HUES64 (cell line): ENCODE results near the gene FIGN. TPM values are rescaled to one million over a fixed set of nuclear protein-coding genes. Genes with fewer than 3 reads are reported as not detected.

Experiments
- H3K27ac ChIP-seq: 2 replicates; pipeline ENCODE4 v1.7.0; 2013; ENCODE audit warnings: low read depth, low read length, inconsistent platforms
- H3K27me3 ChIP-seq: 2 replicates; pipeline ENCODE4 v1.6.1; 2013; ENCODE audit warnings: mild to moderate bottlenecking, low read length; ENCODE audit not compliant: insufficient read depth
- H3K36me3 ChIP-seq: 2 replicates; pipeline ENCODE4 v1.6.1; 2013; ENCODE audit warnings: mild to moderate bottlenecking, low read length; ENCODE audit not compliant: insufficient read depth
- H3K4me1 ChIP-seq: 2 replicates; pipeline ENCODE4 v1.6.1; 2013; ENCODE audit warnings: mild to moderate bottlenecking, low read length, moderate library complexity; ENCODE audit not compliant: insufficient read depth
- H3K4me3 ChIP-seq: 2 replicates; pipeline ENCODE4 v1.5.1; 2013; ENCODE audit warnings: mild to moderate bottlenecking, low read length, moderate library complexity
- H3K9ac ChIP-seq: 2 replicates; pipeline ENCODE4 v1.6.1; 2013; ENCODE audit warnings: mild to moderate bottlenecking, low read depth, low read length
- H3K9me3 ChIP-seq: 2 replicates; pipeline ENCODE4 v1.6.1; 2013; ENCODE audit warnings: low read depth, low read length; ENCODE audit not compliant: insufficient read depth
- WGBS: fragments of 150-250, 120-280 bp; methylation state at CpG from one replicate; pipeline ENCODE4 v1.1.7; 2013; ENCODE audit warnings: missing lambda C conversion rate; 5-methylcytosine and 5-hydroxymethylcytosine counted together
- polyA plus RNA-seq, 2 experiments: library from polyadenylated mRNA; stranded (reverse); fragments of 50-300 nt; gene quantifications; one replicate each; pipeline ENCODE4 v1.2.3, GENCODE V29; 2013

FIGN gene, protein sequence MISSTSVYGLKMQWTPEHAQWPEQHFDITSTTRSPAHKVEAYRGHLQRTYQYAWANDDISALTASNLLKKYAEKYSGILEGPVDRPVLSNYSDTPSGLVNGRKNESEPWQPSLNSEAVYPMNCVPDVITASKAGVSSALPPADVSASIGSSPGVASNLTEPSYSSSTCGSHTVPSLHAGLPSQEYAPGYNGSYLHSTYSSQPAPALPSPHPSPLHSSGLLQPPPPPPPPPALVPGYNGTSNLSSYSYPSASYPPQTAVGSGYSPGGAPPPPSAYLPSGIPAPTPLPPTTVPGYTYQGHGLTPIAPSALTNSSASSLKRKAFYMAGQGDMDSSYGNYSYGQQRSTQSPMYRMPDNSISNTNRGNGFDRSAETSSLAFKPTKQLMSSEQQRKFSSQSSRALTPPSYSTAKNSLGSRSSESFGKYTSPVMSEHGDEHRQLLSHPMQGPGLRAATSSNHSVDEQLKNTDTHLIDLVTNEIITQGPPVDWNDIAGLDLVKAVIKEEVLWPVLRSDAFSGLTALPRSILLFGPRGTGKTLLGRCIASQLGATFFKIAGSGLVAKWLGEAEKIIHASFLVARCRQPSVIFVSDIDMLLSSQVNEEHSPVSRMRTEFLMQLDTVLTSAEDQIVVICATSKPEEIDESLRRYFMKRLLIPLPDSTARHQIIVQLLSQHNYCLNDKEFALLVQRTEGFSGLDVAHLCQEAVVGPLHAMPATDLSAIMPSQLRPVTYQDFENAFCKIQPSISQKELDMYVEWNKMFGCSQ
- polyA plus RNA-seq (2013, experiment 1 of 2), result 10.1 TPM
- polyA plus RNA-seq (2013, experiment 2 of 2), result 10.8 TPM

DNA sequence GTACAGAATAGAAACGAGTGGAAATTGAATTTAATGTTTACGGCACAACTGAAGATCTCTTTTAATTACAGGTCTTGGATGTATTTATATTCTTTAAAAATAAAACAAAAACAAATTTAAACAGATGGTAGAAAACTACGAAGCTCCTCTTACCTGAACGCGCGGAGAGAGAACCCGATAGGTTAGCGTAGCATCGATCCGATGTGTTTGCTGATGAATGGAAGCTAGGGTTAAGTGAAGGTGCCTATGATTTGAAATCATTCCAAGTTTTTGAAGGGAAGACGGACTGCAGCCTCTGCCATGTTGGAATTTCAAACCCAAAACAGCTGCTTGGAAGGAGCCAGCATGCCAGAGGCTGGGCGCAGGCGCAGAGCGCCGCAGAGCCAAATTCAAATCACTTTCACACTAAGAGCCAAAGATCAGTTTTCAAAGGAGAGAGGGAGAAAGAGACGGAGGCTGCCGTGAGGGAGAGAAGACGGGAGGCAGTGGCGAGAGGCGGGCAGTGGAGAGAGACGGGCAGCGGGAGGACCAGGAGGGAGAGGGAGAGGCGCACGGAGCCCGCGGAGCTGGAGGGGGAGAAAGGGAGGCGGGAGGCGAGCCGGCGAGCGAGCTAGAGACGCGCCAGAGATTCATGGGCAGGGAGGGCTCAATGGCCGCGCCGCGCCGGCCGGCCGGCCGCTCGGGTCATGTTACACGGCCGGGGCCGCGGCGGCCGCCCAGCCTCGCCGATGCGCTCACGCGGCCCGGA lies at the start of gene FIGN:
FIGN (minus strand) TSS at position 324 of the 748 bp plus-strand sequence. CDS start 1,081 bp downstream, outside the sequence.
- Histone ChIP-seq H3K9ac (peak within 1 kb of the TSS; percentile 98), H3K27ac (peak within 1 kb of the TSS; percentile 97), H3K4me3 (peak within 1 kb of the TSS; percentile 92), H3K4me1 (peaks cover 45% of the 10 kb centered on the region), H3K27me3 (no peaks in the 10 kb centered on the region), H3K9me3 (no peaks in the 10 kb centered on the region), H3K36me3 (no peaks in the 10 kb centered on the region)
- under 1% methylated on average over 49 of the region's 54 CpGs for WGBS

DNA sequence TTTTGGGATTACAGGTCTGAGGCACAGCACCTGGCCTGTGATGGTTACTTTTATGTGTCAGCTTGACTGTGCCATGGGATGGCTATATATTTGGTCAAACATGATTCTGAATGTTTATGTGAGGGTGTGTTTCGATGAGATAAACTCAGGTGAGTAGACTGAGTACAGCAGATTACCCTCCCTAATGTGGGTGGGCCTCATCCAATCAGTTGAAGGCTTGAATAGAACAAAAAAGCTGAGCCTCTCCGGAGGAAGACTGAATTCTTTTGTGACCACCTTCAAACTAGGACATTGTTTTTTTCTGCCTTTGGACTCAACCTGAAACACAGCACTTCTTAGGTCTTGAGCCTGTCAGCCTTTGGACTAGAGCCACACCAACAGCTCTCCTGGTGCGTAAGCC lies 49.4 kb upstream of the FIGN start:
- Histone ChIP-seq H3K4me1 (no peaks in the 10 kb centered on the region), H3K9ac (no peak overlapping the region), H3K27ac (no peak overlapping the region), H3K9me3 (no peaks in the 10 kb centered on the region), H3K4me3 (no peak overlapping the region), H3K27me3 (no peaks in the 10 kb centered on the region), H3K36me3 (no peaks in the 10 kb centered on the region)
- 94% methylated on average over 3 of the region's 3 CpGs for WGBS

DNA sequence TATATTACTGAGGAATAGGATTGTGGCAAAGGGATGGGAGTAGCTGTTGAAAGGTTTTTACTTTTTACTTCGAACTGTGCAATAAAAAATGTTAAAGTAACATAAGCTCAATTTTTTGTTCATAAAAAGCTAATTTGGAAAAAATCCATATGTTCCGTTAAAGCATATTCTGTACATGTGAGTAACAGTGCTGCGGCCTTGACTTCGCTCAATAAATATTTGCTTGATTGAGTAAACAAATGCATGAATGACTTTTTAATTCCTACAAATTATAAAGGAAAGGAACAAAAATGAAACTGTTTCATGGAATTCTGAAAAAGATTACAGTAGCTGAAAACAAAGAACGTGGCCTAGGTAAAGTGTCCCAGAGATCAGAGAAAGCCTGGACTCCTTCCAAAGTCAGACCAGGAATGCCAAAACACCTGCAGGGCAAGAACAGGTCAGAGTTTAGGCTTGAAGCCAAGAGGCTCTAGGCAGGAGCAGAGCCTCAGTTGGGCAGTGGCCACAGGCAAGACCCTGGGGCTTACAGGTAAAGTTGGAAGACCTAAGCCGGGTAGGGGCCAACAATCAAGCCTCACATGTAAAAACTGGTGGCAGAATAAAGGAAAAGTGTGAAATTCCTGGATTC lies 44.3 kb upstream of the FIGN start:
- 93% methylated on average over 6 of the region's 6 CpGs for WGBS
- Histone ChIP-seq H3K36me3 (no peaks in the 10 kb centered on the region), H3K27me3 (no peaks in the 10 kb centered on the region), H3K9me3 (no peaks in the 10 kb centered on the region), H3K9ac (no peak overlapping the region), H3K27ac (no peak overlapping the region), H3K4me1 (no peaks in the 10 kb centered on the region), H3K4me3 (no peak overlapping the region)

DNA sequence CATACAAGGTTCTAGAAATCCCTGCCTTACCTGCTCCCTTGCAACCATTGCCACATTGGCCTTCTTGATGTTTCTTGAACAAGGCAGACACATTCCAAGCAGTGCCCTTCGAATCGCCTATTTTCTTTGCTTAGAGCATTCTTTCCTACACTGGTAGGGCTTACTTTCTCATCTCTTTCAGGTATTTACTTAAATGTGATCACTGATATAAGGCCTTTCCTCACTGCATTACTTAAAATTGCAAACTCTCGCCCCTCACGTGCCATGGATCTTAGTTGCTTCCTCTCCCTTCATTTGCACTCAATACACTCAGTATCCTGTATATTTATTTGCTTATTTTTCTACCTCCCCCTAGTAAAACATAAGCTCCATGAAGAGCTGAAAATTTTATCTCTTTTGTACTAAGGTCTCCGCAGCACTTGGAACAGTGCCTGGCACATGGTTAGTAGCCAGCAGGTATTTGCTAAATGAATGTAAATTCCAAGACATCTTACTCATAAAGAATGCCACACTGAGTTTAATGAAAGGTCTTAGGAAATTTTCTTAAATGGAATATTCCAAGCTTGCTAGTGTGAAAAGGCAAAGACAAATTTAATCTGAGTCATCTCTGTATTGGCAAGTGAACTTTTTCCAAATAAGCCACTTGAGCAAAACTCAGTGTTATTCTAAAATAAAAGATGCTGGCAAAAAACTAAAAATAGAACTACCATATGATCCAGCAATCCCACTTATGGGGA lies 42.4 kb upstream of the FIGN start:
- no peaks in the 10 kb centered on the region for H3K36me3 ChIP-seq
- H3K27me3 ChIP-seq, result no peaks in the 10 kb centered on the region
- H3K27ac ChIP-seq, result no peak overlapping the region
- no peaks in the 10 kb centered on the region for H3K9me3 ChIP-seq
- no peak overlapping the region for H3K9ac ChIP-seq
- no peak overlapping the region for H3K4me3 ChIP-seq
- 91% methylated on average over 5 of the region's 5 CpGs for WGBS
- H3K4me1 ChIP-seq, result no peaks in the 10 kb centered on the region

DNA sequence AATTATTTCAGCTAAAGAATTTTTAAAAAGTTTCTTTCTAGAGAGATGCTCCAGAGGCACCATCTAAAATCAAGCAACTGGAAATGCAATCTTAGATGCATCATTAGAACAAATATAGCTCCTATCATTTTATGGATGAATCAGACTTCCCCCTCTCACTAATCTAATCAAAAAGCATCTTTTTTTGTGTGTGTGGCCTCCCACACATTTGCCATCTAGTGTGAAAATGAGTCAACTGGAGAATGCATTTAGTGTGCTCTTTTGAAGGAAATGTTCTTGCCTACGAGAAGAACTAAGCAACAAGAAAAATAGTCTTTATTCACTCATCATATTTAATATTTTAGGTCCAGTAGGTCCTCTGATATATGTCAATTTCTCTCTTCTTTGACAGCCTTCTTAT lies 39.5 kb upstream of the FIGN start:
- Histone ChIP-seq H3K4me3 (no peak overlapping the region), H3K36me3 (no peaks in the 10 kb centered on the region), H3K27me3 (no peaks in the 10 kb centered on the region), H3K27ac (no peak overlapping the region), H3K4me1 (no peaks in the 10 kb centered on the region), H3K9ac (no peak overlapping the region), H3K9me3 (no peaks in the 10 kb centered on the region)
- no CpG with 5 or more reads among the region's 1 CpG for WGBS

DNA sequence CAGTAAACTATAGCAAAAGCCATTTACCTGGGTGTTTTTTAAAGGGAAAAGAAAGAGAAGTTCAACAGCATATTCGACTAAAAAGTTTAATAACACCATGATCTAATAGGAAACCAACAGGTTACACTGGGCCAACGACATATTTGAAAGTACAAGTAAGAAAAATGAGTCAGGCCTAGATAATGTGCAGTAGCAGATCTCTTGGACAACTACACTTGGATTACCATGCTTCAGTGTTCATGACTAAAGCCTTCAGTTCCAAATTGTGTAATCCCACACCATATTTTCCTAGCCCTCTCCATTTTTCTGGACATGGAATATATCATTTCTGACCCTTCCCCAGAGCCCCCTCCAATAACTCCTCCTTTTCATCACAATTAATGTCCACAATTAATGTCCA lies 39.1 kb upstream of the FIGN start:
- Histone ChIP-seq H3K36me3 (no peaks in the 10 kb centered on the region), H3K9me3 (no peaks in the 10 kb centered on the region), H3K4me1 (no peaks in the 10 kb centered on the region), H3K9ac (no peak overlapping the region), H3K27me3 (no peaks in the 10 kb centered on the region), H3K27ac (no peak overlapping the region), H3K4me3 (no peak overlapping the region)
- WGBS, result 93% methylated on average over 1 of the region's 2 CpGs

DNA sequence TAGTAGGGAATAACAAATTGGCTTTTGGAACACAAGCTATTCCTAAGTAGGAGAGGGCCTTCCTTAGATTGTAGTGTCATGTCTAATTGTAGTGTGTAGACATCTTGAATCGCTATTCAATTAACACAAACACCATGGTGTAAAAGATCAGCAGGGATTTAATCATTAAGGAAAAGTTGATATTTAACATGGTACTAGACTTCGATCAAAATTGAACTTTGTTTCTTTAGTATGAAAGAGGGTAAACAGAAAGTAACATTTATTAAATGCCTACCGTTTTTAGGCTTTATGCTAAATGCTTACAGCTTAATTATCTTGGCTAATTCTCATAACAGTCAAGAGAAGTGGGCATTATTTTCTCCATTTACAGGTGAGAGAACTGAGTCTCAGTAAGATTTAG lies 37.5 kb upstream of the FIGN start:
- H3K4me3 ChIP-seq, result no peak overlapping the region
- no peaks in the 10 kb centered on the region for H3K9me3 ChIP-seq
- no peaks in the 10 kb centered on the region for H3K4me1 ChIP-seq
- H3K27me3 ChIP-seq, result no peaks in the 10 kb centered on the region
- no peak overlapping the region for H3K9ac ChIP-seq
- no peaks in the 10 kb centered on the region for H3K36me3 ChIP-seq
- no peak overlapping the region for H3K27ac ChIP-seq
- WGBS, result 89% methylated on average over 1 of the region's 3 CpGs

DNA sequence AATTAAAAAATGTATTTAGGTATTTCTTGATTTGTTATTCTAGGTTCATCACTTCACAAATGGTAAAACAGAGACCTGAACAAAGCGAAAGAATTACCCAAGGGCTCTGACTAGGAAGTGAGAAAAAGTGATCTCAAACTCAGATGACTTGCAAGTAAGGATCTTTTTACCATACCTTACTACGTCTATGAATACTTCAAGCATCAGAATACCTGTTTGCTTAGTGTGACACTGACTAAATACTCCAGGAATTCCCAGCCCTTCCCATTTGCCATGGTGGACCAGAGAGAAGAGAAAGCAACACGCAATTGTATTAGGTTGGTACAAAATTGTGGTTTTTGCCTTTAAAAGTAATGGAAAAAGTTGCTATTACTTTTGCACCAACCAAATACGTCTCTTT lies 35.8 kb upstream of the FIGN start:
- H3K4me3 ChIP-seq, result no peak overlapping the region
- WGBS, result 93% methylated on average over 4 of the region's 4 CpGs
- H3K4me1 ChIP-seq, result no peaks in the 10 kb centered on the region
- H3K9ac ChIP-seq, result no peak overlapping the region
- H3K9me3 ChIP-seq, result no peaks in the 10 kb centered on the region
- H3K27ac ChIP-seq, result no peak overlapping the region
- H3K27me3 ChIP-seq, result no peaks in the 10 kb centered on the region
- H3K36me3 ChIP-seq, result no peaks in the 10 kb centered on the region

DNA sequence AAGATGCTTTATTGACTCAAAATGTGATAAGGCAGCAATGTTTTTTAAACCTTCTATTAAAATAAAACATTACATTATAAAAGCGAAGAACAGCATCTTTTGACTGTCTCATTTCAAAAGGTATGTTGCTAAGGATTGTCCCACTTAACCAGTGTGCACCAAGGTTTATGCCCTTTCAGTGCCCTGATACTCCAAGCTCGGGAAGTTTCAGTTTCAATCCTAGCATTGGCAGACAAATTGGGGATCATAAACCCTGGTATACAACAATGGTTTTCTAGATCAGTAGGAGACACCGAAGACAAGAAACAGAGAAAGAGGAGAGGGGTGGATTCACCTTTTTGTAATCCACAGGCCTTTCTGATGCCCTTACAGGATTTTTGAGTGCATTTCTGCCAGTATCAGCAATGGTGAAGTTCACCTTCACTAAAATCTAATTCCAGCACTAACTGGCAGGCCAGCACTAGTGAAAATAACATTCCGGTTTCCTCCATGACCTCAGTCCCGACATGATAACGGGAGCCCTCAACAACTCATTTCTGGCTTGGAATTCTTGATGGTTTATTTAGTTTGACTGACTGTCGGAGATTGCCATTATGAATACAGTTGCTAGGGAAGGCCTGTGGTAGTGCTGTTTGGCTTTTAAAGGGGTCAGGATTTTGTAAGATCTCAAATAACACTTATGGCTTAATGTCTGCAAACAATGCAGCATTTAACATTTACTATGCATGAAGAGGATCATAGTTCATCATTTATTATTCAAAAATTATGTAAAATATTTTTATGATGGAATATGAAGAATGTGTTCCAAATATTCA lies 33.3 kb upstream of the FIGN start:
- WGBS, result 91% methylated on average over 7 of the region's 7 CpGs
- Histone ChIP-seq H3K27me3 (no peaks in the 10 kb centered on the region), H3K27ac (no peak overlapping the region), H3K4me1 (no peaks in the 10 kb centered on the region), H3K4me3 (no peak overlapping the region), H3K36me3 (no peaks in the 10 kb centered on the region), H3K9ac (no peak overlapping the region), H3K9me3 (no peaks in the 10 kb centered on the region)

DNA sequence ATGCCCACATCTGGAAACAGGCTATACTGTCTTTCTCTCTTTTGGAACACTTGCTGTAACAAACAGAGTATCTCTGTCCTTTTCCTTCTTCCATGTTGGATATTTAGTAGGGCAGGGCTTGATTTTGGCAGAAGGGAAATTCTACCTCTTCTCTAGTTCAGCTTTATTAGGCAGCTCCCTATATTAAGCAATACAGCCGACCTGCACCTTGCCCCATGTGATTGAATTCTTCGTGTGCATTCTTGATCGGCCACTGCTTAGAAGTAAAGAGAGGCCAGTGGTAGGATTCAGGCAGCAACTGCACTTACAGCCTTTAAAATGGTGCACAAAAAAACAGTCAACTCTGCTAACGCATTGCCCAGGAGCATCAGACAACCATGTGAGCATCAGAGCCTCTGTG lies 31.3 kb upstream of the FIGN start:
- WGBS, result 95% methylated on average over 4 of the region's 4 CpGs

More for the DNA sequence above, 31.3 kb upstream of the FIGN start:
- no peak overlapping the region for H3K4me3 ChIP-seq
- H3K4me1 ChIP-seq, result no peaks in the 10 kb centered on the region
- H3K36me3 ChIP-seq, result no peaks in the 10 kb centered on the region
- no peak overlapping the region for H3K27ac ChIP-seq
- no peaks in the 10 kb centered on the region for H3K9me3 ChIP-seq
- H3K27me3 ChIP-seq, result no peaks in the 10 kb centered on the region
- no peak overlapping the region for H3K9ac ChIP-seq
